Measurements from ENCODE around the gene FGD2. TPM values are rescaled to one million over a fixed set of nuclear protein-coding genes. Genes with fewer than 3 reads are reported as not detected.

Gene FGD2
- total and polyA plus RNA-seq, 9 of the 15 experiments (the other 6 are each of a cell fraction or from before 2014, with no cell fraction given): 0.09 TPM; not detected in 8

- TF ChIP-seq E2F6 (IDR thresholded peaks at IDR 0.05; ENCODE audit: borderline replicate concordance in 1 of 2, extremely low read depth in 1 of 2, insufficient read depth in 1 of 2, insufficient read length in 1 of 2, low read depth in 1 of 2, low read length in 1 of 2, poor library complexity in 1 of 2, severe bottlenecking in 1 of 2) (peak; percentile 8 to 35), TRIM24 (IDR thresholded peaks at IDR 0.05) (peak; percentile 47 to 75; a peak in 3 of 4 replicates), ZNF589 (CRISPR knock-in tag; IDR thresholded peaks at IDR 0.05; ENCODE audit: low read depth) (peak; percentile 69), TRIM28 (IDR thresholded peaks at IDR 0.05) (0 out of 2 replicates have a peak, but pooled peaks have one; percentile 49), SRSF9 (IDR thresholded peaks at IDR 0.05; ENCODE audit: borderline replicate concordance, low read depth, low read length) (no peak), SMARCB1 (IDR thresholded peaks at IDR 0.05; ENCODE audit: insufficient read length, low read depth) (no peak), MAFF (IDR thresholded peaks at IDR 0.05; ENCODE audit: low read length) (peak; percentile 98), RCOR1 (IDR thresholded peaks at IDR 0.05; ENCODE audit: borderline replicate concordance in 1 of 2, low read depth in 2 of 2, low read length in 2 of 2) (peak; percentile 94 to 97), FOXJ2 (tag; IDR thresholded peaks at IDR 0.05) (peak; percentile 84), ZNF717 (CRISPR knock-in tag; IDR thresholded peaks at IDR 0.05) (no peak), PKNOX1 (IDR thresholded peaks at IDR 0.05) (peak; percentile 50), ZFP30 (CRISPR knock-in tag; IDR thresholded peaks at IDR 0.05; ENCODE audit: borderline replicate concordance) (no peak), POLR2A (conservative IDR thresholded peaks at IDR 0.05) (peak; percentile 61), TGIF2 (CRISPR knock-in tag; IDR thresholded peaks at IDR 0.05) (no peak)
- TF ChIP-seq, protein P1, sequence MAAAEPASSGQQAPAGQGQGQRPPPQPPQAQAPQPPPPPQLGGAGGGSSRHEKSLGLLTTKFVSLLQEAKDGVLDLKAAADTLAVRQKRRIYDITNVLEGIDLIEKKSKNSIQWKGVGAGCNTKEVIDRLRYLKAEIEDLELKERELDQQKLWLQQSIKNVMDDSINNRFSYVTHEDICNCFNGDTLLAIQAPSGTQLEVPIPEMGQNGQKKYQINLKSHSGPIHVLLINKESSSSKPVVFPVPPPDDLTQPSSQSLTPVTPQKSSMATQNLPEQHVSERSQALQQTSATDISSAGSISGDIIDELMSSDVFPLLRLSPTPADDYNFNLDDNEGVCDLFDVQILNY (CRISPR knock-in tag; IDR thresholded peaks at IDR 0.05): no peak
- TF ChIP-seq, protein P2, sequence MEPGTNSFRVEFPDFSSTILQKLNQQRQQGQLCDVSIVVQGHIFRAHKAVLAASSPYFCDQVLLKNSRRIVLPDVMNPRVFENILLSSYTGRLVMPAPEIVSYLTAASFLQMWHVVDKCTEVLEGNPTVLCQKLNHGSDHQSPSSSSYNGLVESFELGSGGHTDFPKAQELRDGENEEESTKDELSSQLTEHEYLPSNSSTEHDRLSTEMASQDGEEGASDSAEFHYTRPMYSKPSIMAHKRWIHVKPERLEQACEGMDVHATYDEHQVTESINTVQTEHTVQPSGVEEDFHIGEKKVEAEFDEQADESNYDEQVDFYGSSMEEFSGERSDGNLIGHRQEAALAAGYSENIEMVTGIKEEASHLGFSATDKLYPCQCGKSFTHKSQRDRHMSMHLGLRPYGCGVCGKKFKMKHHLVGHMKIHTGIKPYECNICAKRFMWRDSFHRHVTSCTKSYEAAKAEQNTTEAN (CRISPR knock-in tag; IDR thresholded peaks at IDR 0.05): no peak
These were observed 54.1 kb downstream of the FGD2 start (continued) for GRCh38 chr6:37059344-37060194.
